Mucosa of stomach (tissue), 1 donor: ENCODE data around the gene KLRG1.
A peak's percentile ranks its signal among the peaks of the same experiment; 100 is the strongest.

Experiments
- H3K27me3 ChIP-seq: one replicate; pipeline ENCODE4 v1.7.0; 2013; ENCODE audit warnings: mild to moderate bottlenecking, low read length; ENCODE audit not compliant: control insufficient read depth, insufficient read depth
- H3K36me3 ChIP-seq: one replicate; pipeline ENCODE4 v1.7.0; 2013; ENCODE audit warnings: low read length; ENCODE audit not compliant: control insufficient read depth, insufficient read depth
- H3K4me1 ChIP-seq: one replicate; pipeline ENCODE4 v1.7.0; 2013; ENCODE audit warnings: mild to moderate bottlenecking, low read length; ENCODE audit not compliant: control insufficient read depth, insufficient read depth
- H3K4me3 ChIP-seq: one replicate; pipeline ENCODE4 v1.7.0; 2013; ENCODE audit warnings: low read length
- H3K9ac ChIP-seq: one replicate; pipeline ENCODE4 v1.7.0; 2013; ENCODE audit warnings: mild to moderate bottlenecking, low read length, moderate library complexity
- H3K9me3 ChIP-seq: one replicate; pipeline ENCODE4 v1.7.0; 2013; ENCODE audit warnings: mild to moderate bottlenecking, low read length, moderate library complexity; ENCODE audit not compliant: control insufficient read depth
- donor health status: Pancreatic carcinoma.

Gene KLRG1

DNA sequence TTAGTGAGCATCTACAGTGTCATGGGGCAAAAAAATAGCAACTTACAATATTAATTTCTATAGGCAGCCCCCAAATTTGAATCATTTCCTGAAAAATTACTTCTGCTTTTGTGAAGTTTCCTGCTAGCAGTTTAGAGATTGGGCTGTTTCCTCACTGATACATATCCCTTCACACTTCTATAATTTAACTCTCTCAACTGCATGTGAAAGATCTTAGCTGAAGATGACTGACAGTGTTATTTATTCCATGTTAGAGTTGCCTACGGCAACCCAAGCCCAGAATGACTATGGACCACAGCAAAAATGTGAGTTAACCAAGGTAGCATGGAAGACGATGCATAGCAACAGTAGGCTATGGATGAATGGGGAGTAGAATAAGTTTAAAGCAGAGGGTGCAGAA lies at the start of gene KLRG1:
Gene KLRG1, plus strand, starts transcription at position 134 of the 400 bp plus-strand sequence. Its CDS starts 90 bp downstream, at position 224.
- Histone ChIP-seq H3K9me3 (no peaks in the 10 kb centered on the region), H3K4me1 (no peaks in the 10 kb centered on the region), H3K4me3 (no peak within 1 kb of the TSS), H3K27me3 (no peaks in the 10 kb centered on the region), H3K36me3 (no peaks in the 10 kb centered on the region), H3K9ac (no peak within 1 kb of the TSS)

DNA sequence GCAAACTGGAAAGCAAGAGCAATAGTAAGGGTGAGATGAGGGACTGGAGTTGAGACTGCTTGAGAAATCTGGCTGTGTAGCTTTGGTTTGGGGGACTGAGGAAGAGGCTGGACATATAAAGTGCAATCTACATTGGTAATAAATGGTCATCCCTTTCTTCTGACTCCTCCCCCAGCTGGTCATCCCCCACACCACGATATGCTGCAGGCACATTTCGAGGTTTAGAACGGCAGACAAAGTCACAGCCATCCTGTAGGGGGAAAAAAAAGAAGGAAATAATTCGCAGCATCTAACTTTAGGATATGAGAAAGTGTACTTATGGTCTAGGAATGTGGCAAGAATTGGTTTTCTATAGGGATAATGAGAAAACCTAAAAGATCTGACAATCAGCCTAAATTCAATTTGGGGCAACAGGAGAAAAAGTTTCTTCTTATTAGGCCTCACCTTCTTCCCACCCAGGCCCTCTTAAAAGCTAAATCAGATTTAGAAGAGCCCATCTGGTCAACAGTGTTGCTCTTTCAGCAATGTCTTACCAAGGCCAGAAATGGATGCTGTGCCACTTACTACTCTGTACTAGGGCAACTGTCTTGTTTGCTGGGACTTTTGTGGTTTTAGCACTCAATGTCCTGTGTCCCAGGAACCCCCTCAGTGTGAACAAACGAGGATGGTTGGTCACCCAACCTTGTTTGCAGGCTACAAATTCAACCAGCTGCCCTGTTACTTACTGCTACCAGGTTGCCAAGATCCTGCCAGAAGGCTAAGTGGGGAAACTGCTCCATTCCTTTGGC lies 47.5 kb upstream of the KLRG1 start:
- Histone ChIP-seq H3K4me3 (no peak overlapping the region), H3K9ac (no peak overlapping the region), H3K36me3 (no peaks in the 10 kb centered on the region), H3K27me3 (no peaks in the 10 kb centered on the region), H3K4me1 (no peaks in the 10 kb centered on the region), H3K9me3 (no peaks in the 10 kb centered on the region)

DNA sequence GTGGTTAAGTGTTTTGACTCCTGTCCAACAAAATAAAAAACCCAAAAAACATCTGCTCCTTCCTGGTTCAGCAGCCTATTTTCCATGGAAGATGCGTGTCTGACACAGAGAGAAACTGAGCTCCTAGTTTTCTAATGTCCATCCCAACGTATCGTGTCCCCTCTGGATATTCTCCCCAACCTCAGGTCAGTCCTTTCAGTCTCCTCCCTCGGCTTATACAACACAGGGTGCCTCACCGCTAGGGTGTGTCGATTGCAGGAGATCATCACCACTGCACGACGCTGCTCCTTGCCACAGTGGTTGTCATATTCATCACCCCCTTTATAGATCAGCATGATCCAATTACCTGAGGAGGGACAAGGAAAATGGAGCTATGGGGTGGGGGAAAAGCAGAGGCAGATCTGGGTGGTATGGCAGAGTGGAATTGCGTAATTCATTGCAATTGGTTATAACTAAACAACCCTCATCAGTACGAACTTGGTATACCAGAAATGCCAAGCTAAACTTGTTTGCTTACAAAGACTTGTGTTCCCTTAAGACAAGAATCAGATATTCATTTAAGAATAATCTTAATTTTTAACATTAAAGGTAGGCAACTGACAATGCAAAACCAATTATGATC lies 45.7 kb upstream of the KLRG1 start:
- H3K36me3 ChIP-seq, result no peaks in the 10 kb centered on the region
- no peaks in the 10 kb centered on the region for H3K27me3 ChIP-seq

DNA sequence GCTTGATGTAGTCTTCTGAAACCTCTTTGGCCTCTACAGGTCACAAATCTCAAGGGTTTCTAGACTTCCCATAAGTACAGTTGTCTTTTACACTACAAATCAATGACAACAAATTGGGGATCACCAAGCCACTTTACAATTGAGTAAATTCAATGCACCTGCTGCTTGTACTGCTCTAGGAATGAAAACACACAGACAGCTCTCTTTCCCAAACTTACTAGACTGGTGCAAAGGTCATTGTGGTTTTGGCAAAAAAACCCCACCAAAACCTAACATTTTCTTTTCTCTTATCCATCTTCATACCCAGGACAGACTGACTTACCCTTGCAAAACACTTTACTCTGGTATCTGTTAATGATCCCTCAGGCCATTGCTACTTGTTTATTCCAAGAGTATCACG lies 42.6 kb upstream of the KLRG1 start:
- no peaks in the 10 kb centered on the region for H3K36me3 ChIP-seq
- H3K4me1 ChIP-seq, result no peaks in the 10 kb centered on the region
- H3K27me3 ChIP-seq, result no peaks in the 10 kb centered on the region
- no peaks in the 10 kb centered on the region for H3K9me3 ChIP-seq
- no peak overlapping the region for H3K9ac ChIP-seq
- no peak overlapping the region for H3K4me3 ChIP-seq

More for the DNA sequence above, 45.7 kb upstream of the KLRG1 start:
- Histone ChIP-seq H3K4me1 (no peaks in the 10 kb centered on the region), H3K4me3 (no peak overlapping the region), H3K9ac (no peak overlapping the region), H3K9me3 (no peaks in the 10 kb centered on the region)

DNA sequence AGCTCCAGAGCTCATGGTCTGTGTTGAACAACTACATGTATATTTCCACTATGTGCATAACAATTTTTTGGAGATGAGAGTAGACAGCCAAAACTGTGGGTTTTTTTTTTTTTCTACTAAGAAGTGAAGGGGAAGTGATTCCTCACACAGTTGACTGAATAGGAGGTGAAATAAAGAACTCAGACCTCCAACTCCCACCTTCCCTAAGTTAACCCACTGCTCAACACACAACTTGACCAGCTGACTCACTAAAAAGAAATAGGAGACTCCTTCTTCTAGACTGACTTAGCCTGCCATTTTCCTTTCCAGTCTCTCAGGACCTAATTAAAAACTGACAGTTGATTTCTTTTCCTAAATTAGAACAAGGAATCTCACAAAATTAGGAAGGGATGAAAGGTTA lies 41.6 kb upstream of the KLRG1 start:
- no peak overlapping the region for H3K9ac ChIP-seq
- H3K27me3 ChIP-seq, result no peaks in the 10 kb centered on the region
- no peak overlapping the region for H3K4me3 ChIP-seq
- no peaks in the 10 kb centered on the region for H3K4me1 ChIP-seq
- H3K36me3 ChIP-seq, result no peaks in the 10 kb centered on the region
- H3K9me3 ChIP-seq, result no peaks in the 10 kb centered on the region

DNA sequence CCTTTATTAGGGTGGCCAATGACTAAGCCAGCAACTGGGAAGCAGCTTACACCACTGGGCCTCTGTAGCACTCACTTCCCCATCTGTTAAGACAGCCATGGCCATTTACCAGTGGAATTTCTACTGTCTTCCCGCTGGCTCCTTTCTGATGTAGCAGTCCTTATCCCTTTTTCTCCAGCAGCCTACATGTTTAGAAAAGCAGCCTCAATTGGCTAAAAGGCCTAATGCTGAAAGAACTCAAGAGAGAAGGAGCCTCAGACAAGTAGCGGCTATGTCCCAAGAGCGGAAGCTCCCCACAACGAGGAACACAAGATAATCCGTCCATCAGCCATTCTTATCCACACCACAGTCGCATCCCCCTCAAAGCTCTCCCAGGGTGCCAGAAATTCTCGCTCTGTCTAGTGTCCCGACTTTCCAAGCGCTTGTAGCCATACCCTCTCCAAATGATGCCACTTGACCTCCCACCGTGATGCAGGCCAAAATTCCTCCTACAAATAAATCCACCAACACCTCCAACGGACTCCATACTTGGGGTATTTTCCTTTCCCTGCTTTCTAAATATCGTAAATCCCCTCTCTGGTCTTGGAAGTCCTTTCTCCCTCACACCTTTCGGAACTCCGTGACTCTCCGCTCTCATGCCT lies 40.5 kb upstream of the KLRG1 start:
- Histone ChIP-seq H3K9ac (peak overlapping the region; percentile 92), H3K36me3 (no peaks in the 10 kb centered on the region), H3K9me3 (no peaks in the 10 kb centered on the region), H3K4me3 (peak overlapping the region; percentile 93), H3K27me3 (no peaks in the 10 kb centered on the region), H3K4me1 (no peaks in the 10 kb centered on the region)

DNA sequence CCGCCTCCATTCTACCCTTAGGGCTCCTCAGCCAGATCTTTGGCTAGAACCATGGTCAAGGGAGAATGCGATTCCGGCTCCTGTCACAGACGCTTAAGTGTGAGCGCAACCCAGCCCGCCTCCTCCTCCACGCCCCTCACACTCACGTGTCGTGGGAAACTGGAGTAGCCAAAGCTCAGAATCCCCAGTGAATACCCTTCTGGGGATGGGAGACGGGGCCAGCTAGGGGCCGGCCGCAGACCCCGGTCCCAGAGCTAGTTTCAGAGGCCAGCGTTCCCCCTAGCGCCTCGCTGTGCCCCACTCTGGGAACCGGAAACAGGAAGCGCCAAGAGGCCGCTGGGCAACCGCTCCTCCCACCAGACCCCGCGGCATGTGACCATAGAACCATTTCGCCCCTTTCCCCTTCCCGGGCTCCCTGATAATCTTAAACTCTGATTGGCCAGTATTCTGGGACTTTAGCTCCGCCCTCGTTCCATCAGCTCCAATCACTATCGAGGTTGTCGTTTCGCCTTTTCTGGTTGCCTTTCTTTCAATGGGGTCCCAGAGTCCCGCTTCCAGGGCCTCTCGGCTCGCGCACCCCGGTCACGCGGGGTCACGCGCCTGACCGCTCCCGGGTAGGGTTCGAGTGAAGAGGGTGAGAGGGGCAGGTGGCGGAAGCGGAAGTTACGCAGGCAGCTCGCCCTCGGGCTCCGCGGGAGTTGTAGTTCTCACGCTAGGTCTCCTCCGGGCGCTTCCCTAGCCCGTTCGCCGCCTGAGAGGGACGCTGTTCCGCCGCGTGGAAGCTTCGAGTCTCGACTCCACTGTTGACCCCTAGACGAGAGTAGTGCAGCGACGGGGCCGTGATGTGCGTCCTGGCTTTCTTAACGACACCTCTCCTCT lies 39.8 kb upstream of the KLRG1 start, which contains the start of gene M6PR:
Gene M6PR, minus strand, starts transcription at position 304 of the 879 bp plus-strand sequence. CDS start 3,241 bp downstream, outside the sequence.
- Histone ChIP-seq H3K36me3 (no peaks in the 10 kb centered on the region), H3K9me3 (no peaks in the 10 kb centered on the region), H3K4me1 (no peaks in the 10 kb centered on the region), H3K4me3 (peak within 1 kb of the TSS; percentile 93), H3K27me3 (no peaks in the 10 kb centered on the region), H3K9ac (peak within 1 kb of the TSS; percentile 92)

DNA sequence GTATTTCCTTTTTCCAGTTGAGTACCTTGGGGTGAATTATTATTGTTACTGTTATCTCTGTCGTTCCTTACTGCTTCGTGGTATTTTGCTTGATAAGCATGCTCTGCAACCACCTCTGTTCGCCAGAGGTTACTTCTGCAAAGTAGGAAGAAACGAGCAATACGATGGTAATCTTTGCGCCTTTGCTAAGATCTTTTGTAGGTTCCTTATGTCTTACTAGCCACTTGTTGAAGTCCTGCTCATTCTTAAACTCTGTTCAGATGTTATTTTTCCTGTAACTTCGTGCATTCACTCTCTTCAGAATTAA lies 39.2 kb upstream of the KLRG1 start:
- no peaks in the 10 kb centered on the region for H3K9me3 ChIP-seq
- peak overlapping the region; percentile 92 for H3K9ac ChIP-seq
- peak overlapping the region; percentile 93 for H3K4me3 ChIP-seq
- no peaks in the 10 kb centered on the region for H3K4me1 ChIP-seq
- H3K27me3 ChIP-seq, result no peaks in the 10 kb centered on the region
- H3K36me3 ChIP-seq, result no peaks in the 10 kb centered on the region

DNA sequence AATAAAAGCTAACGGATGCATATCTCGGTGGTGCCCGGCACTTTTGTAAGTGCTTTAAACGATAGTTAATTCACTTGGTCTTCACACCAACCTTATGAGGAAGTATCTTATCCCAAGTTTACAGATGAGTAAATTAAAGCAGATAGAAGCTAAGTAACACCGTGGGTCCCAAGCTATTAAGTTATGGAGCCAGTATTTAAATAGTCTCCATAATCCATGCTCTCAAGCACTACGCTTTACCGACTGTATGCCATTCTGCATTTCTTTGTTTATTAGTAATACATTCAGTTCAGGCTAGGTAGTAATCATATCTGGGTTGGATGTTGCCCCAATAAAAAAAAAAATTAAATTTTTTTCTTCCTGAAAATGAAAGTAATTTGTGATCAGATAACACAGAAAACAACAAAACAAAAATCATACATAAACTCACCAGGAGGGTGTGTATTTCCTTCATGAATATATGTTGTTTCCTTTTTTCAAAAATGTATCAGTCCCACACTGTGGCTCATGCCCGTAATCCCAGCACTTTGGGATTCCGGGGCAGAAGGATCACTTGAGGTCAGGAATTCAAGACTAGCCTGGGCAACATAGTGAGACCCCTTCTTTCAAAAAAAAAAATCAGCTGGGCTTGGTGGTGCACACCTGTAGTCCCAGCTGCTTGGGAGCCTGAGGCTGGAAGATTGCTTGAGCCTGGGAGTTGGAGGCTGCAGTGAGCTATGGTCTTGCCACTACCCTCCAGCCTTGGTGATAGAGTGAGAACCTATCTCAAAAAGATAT lies 38.5 kb upstream of the KLRG1 start:
- Histone ChIP-seq H3K9me3 (no peaks in the 10 kb centered on the region), H3K36me3 (no peaks in the 10 kb centered on the region), H3K9ac (peak overlapping the region; percentile 92), H3K4me3 (peak overlapping the region; percentile 93), H3K27me3 (no peaks in the 10 kb centered on the region), H3K4me1 (no peaks in the 10 kb centered on the region)

DNA sequence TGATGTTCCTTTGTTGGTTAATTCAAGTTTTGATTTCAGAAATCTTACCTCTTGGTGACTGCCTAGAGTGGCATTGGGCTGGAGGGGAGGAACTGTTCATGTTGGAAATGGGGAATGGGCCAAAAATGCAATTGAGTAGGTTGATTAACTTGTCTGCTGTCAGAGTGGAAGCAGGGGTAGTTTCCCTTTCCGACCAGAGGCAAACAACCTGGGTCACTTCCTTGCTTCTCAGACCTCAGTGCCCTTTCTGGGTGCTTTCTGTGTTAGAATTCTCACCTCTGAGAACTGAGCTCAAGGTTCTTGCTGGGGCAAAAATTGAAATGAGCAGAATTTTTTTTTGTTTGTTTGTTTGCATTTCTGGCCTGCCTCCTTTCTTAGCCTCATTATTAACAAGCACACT lies 37.6 kb upstream of the KLRG1 start:
- Histone ChIP-seq H3K4me3 (no peak overlapping the region), H3K9ac (no peak overlapping the region), H3K36me3 (no peaks in the 10 kb centered on the region), H3K4me1 (no peaks in the 10 kb centered on the region), H3K27me3 (no peaks in the 10 kb centered on the region), H3K9me3 (no peaks in the 10 kb centered on the region)

DNA sequence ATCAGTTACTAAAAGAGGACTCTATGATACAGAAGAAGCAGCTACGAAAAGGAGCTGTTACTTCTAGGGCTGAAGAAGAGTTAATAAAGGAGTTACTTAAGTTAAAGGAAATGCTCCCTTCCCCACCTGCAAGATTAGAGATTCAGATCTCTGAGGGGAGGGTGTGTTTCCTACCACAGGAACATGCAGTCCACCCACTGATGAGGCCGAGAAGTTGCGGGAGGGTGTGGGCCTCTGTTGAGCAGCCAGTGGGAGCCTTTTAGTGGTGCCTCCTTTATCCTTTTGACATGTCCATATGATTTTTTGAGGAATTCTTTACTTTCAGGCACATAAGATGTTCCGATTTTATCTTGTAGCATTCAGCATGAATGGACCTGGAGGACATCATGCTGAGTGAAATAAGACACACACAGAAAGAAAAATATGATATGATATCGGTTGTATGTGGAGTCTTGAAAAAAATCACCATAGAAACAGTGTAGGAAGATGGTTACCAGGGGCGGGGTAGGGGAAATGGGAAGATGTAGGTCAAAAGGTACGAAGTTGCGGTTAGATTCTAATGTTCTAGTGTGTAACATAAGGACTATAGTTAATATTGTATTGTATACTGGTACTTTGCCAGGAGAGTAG lies 35.5 kb upstream of the KLRG1 start:
- Histone ChIP-seq H3K27me3 (no peaks in the 10 kb centered on the region), H3K4me3 (no peak overlapping the region)

More for the DNA sequence above, 35.5 kb upstream of the KLRG1 start:
- no peaks in the 10 kb centered on the region for H3K9me3 ChIP-seq
- H3K9ac ChIP-seq, result no peak overlapping the region
- no peaks in the 10 kb centered on the region for H3K4me1 ChIP-seq
- H3K36me3 ChIP-seq, result no peaks in the 10 kb centered on the region
